NCI-H1092 (cell line): ENCODE data around the gene TMEM185B.

Experiments
- DNase-seq: peaks from one replicate; lab custom pipeline; 2025; lab: John Stamatoyannopoulos, UW

TMEM185B gene

DNA sequence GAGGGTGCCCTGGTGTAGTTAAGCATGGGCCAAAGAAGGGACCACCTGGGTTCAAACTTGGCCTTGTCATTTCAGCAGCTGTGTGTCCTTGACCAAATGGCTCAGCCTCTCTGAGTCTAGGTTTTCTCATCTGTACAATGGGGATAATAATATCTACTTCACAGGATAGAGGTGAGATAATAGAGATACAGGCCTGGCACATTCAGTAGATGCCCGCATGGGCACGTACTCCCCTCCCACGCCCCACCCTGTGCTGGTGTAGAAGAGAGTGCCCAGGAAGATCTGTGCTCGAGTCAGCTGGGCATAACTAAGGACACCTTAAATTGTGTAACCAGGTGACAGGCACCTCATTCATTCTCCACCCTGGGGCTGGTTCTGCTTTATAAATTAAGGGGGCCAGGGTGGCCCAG lies 8.4 kb upstream of the TMEM185B start:
- no peak for DNase-seq

DNA sequence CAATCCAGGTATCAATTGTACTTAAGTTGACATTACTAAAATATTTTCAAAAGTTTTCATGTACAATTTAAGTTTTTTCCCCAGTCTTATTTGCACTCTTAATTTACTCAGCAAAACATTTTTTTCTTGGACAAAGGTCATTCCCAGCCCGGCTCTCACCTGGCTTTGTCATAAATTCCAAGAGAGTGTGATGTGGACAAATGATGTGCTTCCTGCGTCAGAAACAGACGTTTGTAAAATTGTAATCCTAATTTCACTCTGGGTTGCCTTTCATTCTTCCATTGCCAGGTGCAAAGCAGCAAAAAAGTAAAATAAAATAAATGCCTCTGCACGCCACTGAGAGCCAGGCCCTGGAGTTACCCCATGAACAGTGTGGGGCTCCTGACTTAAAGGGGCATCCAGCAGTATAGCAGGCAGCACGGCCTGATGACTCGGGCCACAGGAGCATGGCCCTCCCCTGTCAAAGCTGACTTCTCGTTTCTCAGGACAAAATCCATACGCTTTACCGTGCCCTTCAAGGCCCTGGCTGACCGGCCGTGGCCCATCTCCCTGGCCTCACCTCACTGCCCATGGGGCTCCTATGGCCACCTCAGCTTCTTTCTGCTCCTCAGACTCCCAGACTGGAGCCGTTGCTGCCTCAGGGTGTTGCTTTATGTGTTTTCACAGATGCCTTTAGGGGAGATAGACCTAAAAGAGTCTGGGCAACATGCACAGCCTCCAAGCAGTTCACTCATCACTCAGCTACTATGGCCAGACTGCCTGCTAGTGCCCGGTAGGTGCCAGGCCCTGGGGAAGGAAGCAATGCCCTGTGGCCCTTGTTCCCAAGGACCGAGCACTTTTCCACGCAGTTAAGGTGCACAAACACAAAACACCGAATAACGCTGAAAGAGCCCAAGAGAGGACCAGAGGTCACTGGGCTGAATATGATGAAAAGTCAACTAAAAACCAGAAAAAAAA lies 7.6 kb upstream of the TMEM185B start:
- DNase-seq = no peak

DNA sequence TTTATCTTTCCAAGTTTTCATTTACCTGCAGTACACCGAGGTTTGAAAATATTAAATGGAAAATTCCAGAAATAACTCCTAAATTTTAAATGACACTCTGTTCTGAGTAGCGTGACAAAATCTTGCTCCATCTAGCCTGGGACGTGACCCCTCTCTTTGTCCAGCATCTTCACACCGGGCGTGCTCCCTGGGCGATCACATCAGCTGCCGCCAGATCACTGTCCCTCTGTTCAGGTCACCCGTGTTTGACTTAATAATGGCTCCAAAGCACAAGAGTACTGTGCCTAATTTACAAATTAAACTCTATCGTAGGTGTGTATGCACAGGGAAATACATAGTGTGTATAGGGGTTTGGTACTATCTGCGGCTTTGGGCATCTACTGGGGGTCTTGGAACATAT lies 6.1 kb upstream of the TMEM185B start:
- DNase-seq = no peak

DNA sequence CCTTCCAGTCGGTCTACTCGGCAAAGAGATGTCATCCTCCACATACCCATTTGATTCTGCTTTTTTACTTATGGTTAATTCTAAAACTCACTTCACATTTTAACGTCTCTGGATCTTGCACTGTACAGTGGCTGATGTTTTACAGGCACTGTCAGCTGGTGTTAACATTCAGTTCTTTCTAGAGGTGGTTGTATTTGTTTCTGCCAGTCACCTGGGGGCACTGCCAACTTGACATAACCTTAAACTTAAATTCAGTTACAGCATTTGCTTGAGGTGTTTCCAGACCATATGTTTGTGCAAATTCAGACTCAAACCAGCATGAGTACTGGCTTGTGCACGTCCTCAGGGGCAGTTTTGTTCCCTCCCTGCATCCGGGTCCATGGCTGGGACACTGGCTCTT lies 5.3 kb upstream of the TMEM185B start:
- DNase-seq = no peak

DNA sequence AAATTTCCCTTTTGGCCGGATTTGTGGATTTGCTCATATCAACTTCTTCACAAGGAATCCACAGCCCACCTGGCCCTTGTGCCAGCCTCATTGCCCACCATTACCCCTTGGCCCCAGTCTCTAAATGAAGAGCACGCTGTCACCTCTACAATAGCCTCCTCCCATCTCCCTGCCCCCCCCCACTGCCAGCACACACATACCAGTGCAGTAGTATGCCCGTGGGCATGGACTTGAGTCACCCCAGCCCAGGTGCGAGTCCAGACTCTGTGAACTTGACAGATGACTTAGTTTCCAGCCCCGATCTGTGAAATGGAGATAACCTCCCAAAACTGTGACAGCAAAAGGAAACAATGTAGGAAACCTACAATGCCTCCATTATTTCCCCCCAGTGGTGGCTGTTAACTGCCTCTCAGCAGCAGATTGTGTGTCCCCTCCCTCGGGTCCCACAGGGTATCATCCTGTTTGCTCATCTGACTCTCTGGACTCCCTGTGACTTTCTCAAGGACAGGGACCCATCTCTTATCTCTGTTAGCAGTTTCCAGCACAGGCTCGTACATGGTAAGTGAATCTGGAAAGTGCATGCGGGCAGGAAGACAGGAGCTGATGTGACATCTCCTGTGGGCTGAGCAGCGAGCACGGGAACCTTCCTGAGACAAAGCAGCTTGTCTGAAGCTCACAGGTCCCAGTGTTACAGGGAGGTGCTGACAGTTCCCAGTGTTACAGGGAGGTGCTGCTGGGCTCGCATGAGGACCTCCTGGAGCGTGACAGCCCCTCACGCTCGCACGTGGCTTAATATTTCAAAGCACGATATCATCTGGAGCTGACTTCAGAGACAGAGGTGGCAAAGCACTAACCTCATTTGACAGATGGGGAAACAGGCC lies 4.2 kb upstream of the TMEM185B start:
- DNase-seq = no peak

DNA sequence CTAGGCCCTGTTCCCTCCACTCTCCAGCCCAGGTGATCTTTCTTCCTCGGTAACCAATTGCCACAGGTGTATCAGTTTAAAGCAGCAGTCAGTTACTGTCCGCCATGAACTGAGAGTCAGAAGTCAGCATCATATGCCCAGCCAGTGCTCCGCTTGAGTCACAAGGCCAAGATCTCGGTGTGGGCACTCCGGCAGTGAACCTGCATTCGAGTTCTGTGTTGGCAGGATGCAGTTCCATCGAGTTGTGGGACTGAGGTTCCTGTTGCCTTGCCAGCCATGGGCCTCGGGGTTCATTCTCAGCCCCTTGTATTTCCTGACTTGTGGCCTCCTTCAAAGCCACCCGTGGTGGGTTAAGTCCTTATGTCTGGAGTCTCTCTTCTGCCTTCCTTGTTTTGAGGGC lies 3.1 kb upstream of the TMEM185B start:
- DNase-seq = no peak

DNA sequence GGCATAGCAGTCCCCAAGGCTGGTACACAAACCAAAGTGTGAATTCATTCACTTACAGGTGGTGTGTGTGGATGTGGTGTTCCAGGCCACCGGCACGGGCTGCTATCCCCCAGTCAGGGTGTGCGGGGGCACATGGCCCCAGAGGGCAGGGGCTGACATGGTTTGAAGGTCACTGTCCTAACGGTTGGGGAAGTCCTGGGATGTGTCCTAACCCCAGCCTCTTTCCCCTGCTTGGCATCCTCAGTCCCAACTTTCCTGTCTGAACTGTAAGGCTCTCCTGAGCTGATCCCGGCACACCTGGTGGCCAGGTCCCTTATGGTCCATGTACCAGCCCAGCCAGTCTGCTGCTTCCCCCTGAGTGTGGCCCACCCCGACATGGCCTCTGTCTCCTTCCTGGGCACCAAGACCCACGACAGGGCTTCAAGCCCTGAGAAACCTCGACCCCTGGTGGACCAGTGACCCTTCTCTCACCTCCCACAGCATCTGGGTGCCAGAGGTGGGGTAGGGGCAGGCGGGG lies 2.4 kb upstream of the TMEM185B start:
- DNase-seq = no peak

DNA sequence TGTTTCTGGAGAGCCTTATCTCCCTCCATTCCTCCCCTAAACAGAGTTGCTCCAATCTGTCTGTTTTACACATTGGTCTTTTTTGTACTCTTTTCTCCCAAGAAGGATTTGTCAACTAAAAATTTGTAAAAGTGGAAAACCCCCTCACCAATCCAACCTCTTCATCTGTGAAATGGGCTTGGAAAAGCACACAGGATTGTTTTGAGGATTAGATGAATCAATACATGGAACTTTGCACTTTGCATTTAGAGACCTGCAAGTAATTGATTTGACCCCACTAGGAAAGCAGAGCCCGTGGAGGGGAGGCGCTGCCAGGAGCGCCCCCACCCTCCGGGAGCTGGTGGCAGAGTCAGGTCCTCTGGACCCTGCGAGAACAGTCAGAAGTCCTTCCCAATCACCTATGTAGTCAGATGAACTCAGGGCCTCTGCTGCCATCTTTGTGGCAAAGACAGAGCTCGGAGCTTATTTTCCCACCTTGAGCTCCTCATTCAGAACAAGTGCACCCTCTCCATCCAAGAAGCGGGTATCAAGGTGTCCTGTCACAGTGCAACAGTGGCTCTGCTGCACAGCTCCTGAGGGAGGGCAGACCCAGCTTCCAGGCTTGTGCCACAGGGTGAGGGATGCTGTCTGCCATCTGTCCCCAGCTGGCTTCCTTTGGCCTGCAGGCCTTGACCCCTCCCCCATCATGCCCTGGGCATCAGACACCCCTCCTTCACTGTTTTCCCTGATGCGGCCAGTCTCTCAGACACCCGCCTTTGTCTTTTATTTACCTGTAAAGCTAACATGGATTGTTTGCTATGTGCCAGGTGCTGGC lies 1.7 kb upstream of the TMEM185B start:
- DNase-seq = no peak

DNA sequence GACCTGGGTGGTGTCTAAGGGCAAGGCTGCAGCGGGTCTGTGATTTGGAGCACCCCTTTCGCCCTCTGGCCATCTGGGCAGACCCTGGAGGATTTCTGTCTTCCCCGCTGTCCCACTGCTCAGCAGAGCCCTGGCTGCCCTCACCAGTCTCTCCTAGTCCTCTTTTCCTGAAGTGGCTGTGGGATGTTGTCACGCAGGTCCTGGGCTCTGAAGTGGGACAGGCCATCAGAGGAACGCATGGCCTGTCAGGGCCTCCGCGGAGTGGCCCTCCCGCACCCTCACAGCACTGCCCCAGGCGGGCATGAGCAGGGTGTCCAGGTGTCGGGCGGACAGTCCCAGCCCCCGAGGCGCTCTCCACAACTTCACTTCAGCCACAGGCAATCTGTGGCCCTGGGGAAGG lies 1.1 kb upstream of the TMEM185B start:
- no peak for DNase-seq

DNA sequence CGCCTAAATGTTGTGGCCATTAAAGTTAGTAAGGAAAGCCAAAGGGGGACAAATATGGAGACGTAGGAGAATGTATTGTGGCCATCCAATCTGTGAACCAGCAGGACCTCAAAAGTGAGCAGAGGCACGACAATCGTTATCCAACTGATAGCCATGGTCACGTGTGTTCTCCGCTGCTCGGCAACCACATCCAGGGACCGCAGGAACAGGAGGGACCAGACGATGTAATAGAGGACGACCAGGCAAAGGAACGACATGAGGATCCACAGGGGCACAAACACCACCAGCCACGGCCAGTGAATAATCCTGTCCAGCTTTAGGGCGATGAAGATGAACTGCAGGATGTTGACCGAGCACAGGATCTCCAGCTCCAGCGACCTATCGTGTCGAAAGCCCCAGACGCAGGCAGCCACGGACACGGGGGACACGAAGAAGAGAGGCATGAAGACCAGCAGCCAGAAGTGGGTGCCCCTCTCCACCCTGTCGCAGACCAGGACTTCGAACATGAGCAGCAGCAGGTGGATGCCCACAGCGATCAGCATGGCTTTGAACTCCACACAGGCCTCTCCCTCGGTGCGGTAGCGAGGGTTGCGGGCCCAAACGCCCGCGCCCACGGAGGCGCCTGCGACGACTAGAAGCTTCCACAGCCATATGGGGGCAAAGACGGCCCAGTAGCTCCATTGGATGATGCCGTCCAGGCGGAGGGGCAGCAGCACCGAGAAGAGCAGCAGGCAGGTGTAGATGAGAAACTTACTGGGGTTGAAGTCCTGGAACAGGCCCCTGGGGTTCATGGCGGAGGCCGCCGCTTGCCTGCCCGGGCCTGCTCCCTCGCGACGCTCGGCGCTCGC lies 790 bp downstream of the TMEM185B start:
- no peak for DNase-seq

DNA sequence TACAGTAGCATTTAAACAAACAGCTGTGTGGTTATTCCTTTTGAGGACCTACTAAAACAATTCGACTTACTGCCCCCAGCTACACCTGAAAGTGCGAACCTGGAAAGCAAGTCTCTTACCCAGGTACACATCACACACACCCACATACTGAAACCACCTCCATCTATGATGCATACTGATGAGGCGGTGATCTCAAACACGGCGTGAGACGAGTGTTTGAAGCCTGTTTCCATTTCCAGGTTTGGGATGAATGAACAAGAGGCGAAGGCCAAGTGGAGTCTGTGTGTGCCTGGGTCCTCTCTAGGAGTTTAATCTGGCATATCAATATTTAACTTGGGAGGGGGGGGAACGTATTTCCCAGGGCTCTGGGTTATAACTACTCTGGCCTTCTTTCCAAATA lies 1.6 kb downstream of the TMEM185B start:
- DNase-seq = no peak

DNA sequence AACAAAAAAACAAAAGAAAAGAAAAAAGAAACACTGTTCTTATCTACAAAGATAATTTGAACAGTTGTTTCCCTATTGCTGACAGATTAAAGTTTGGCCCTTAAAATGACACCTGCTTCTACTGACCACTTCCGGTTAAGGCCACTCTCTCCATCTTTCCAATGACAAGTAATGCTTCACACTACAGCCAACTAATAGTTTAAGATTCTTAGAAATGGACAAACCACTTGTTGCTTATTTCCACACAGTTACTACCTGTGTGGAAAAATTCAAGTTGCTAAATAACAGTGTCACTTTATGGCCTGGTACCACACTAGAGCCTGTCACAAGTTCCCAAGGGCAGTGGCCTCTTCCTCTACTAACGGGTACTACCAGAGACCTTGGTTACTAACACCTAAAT lies 2.4 kb downstream of the TMEM185B start:
- no peak for DNase-seq

DNA sequence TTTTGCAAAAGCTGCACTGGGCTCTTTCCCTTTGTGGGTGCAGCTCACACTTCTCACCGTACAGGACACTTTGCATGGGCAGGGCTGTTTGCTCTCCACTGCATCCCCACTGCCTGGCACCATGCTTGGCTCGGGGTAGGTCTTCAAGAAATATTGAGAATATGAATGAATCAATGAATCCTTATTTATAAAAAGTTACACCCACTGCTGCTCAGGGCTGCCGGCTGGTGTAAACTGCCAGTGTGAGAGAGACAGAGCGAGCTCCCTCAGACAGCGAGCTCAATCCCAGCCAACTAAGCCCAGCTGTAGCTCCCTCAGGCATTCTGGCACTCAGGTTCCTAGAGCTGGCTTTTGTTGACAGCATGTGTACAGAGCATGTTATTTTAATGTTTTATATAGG lies 3.4 kb downstream of the TMEM185B start:
- no peak for DNase-seq

DNA sequence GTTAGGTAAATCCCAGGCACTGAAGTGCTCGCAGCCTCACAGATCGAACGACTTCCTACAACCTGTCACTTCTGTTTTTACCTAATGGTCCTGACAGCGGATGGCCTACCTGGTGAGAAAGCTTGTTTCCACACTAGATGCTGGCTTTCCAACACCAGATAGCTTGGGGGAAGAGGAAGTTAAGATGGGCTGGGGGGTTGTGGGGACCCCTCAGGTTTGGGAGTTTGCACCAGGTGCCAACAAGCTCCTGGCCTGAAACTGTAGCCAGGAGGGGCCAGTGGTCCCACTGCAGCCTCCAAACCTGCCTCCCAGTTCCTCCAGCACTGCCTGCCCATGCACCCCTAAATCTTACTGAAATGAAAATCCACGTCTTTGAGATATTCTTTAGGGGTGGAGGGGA lies 3.9 kb downstream of the TMEM185B start:
- no peak for DNase-seq

DNA sequence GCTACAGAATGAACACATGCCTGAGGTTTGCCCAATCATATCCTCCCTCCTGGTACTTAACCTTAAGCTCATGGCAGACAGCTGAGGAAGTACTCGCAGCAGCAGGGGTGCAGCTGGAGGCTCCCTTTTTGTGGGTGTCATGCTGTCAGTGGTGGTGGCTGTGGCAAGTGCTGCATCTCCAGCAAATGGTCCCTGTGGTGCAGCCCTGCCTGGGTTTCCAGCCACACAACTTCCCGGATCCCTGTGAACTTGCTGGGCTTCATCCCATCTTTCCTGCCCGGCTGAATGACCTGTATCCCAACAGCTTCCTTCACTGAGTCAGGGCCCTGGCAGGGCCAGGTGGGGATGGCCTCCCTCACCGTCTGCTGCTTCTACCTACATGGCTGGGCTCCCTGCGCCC lies 5.0 kb downstream of the TMEM185B start:
- no peak for DNase-seq

DNA sequence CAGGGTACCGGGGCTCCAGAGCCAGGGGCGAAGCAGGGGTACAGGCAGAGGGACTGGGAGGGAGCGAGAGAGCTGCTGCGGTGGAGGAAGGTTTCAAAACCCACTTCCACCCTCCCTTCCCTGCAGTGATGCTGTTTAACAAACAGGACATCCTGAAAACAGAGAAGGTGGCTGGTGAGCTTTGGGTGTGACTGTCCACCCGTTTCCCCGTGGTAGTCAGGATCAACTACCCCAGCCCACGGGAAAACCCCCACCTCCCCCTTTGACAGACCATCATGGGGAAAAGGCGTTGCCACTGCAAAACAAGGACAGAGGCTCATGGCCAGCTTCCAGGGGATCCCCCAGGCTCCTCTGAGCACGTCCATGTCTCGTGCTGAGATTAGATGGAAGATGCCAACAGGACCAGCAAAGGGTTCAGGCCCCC lies 12.9 kb downstream of the TMEM185B start:
- no peak for DNase-seq

DNA sequence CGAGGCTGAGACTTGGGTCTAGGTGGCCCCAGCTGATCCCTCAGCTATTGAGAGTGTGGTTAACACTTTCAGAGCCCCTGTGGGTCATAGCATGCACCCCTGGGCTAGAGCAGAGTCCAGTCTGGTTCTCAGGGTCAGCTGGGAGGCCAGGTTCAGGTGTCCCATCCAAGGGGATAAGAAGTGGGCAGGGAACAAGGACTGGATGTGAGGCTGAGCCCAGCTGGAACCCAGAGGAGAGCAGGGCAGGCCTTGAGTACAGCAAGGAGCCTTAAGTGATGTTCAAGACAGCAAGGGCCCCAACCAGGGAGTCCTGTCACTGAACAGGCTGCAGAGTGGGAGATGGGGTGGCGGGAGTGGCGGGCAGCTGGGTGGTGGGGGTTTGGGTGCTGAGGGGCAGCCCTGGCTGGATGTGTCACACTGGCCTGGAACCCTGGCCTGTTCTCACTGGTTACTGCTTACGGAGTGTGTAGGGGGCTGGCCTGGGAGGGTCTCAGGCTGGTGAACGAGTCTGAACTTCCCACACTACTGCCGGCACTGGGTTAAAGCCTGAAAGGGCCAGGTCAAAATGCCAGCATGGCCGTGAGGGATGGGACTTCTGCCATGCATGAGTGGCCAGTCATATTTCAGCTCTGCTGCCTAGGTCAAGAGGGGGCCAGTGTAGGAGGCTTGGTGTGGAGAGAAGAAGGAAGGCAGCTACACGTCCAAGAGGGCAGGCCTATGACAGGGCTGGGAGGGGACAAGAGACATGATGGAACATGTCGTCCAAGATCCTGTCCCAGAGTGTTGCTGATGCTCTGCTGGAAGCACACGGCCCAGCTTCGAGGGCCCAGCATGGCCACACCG lies 13.6 kb downstream of the TMEM185B start:
- no peak for DNase-seq

DNA sequence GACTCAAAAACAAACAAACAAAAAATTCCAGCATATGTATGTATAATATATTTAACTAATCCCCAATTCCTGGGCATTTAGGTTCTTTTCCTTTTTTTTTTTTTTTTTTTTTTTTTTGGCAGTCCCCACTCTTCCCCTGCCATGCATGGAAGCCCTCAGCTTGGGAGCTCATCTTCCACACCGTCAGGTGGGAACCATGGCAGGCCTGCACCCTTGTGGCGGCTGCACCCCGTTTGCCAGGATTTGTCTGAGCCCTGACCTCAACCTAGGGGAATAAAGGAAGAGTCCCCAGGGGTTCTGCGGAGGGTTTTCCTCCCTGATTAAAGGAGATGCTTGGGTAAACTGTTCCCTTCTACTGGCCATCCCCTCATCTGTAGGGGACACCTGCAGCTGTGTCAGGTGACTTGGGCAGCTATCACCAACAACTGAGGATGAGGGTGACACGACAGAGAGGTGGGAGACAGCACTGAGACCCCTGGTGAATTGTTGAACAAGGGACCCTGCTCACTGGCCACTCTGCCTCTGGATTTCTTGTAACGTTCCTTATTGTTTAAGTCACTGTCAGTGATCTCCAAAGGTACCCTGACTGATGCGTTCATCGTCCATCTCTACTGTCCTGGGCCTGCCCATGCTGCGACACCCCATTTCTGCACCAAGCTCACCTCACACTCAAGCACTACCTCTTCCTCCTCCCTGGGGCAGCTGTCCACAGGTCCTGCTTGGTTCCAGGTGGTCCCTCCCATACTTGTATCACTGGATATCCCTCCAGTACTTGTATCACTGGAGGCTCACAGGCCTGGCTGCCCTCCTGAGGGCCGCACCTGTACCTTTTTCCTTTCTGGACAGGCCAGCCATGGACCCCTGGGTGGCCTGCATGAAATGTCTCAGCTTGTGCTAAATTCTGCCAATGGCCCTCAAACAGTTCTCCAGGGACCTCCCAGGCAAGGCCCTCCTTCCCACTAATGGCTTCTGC lies 14.5 kb downstream of the TMEM185B start:
- DNase-seq = no peak
